GM12872 (cell line): ENCODE data around the gene ZNF546.

Source experiments
- CTCF ChIP-seq: IDR thresholded peaks from 3 replicates; pipeline ENCODE4 v1.5.1; 2011; ENCODE audit warnings: low read depth, mild to moderate bottlenecking, low read length, moderate library complexity; ENCODE audit not compliant: insufficient read depth

The ZNF546 gene

GRCh38 chr19:39967561-39967960, 29.3 kb upstream of the ZNF546 start:
- TF ChIP-seq CTCF, result no peak

- TF ChIP-seq CTCF, result no peak
These were observed 28.1 kb upstream of the ZNF546 start for GRCh38 chr19:39968789-39969188.

- no peak for TF ChIP-seq CTCF
These were observed 27.6 kb upstream of the ZNF546 start for GRCh38 chr19:39969266-39969665.

GRCh38 chr19:39969681-39970424, 27.0 kb upstream of the ZNF546 start:
- TF ChIP-seq CTCF, result no peak

- TF ChIP-seq CTCF, result no peak
These were observed 26.5 kb upstream of the ZNF546 start for GRCh38 chr19:39970425-39970674.

GRCh38 chr19:39970675-39971379, 26.0 kb upstream of the ZNF546 start, which contains the start of gene PSMC4:
Gene PSMC4, plus strand, starts transcription at chr19:39971165. Its CDS starts 38 bp downstream, at chr19:39971203.
- peak; percentile 93 for TF ChIP-seq CTCF

GRCh38 chr19:39971380-39972035, 25.4 kb upstream of the ZNF546 start:
- TF ChIP-seq CTCF, result no peak
